Fibroblast of lung (primary cell): ENCODE results near the gene CCDC157. TPM values are rescaled to one million over a fixed set of nuclear protein-coding genes. Genes with fewer than 3 reads are reported as not detected.

Source experiments
- DNase-seq, 2 donors: peaks; one replicate each; pipeline versions ENCODE4 v3.0.0 to v3.0.0-alpha.2; 2010; ENCODE audit warnings: low read depth in 2 of 2
- H2AFZ ChIP-seq: 2 replicates; pipeline ENCODE4 v1.5.1; 2012; ENCODE audit warnings: low read length, control low read depth, inconsistent platforms
- H3K27ac ChIP-seq: 2 replicates; pipeline ENCODE4 v1.5.1; 2011; ENCODE audit warnings: low read length, control low read depth; ENCODE audit not compliant: insufficient read depth
- H3K27me3 ChIP-seq: 2 replicates; pipeline ENCODE4 v1.5.1; 2011; ENCODE audit warnings: mild to moderate bottlenecking, low read length; ENCODE audit not compliant: control insufficient read depth, insufficient read depth
- H3K36me3 ChIP-seq: 2 replicates; pipeline ENCODE4 v1.5.1; 2011; ENCODE audit warnings: low read length; ENCODE audit not compliant: control insufficient read depth, insufficient read depth
- H3K4me1 ChIP-seq: 2 replicates; pipeline ENCODE4 v1.5.1; 2011; ENCODE audit warnings: low read length; ENCODE audit not compliant: control insufficient read depth, insufficient read depth; ENCODE audit errors: extremely low read depth
- H3K4me2 ChIP-seq: 2 replicates; pipeline ENCODE4 v1.5.1; 2011; ENCODE audit warnings: low read length, control low read depth; ENCODE audit not compliant: insufficient read depth; ENCODE audit errors: extremely low read depth
- H3K4me3 ChIP-seq, 4 experiments: fragments of 200-600 bp in 1 of 4; sonication (generic) in 1 of 4; replicated peaks in 1 of 4; 2 replicates each; pipeline ENCODE4 v1.5.1; 2011 to 2016; ENCODE audit warnings: low read length in 4 of 4, low read depth in 3 of 4, mild to moderate bottlenecking in 3 of 4, control low read depth in 2 of 4, inconsistent platforms in 1 of 4, mixed read lengths in 1 of 4; ENCODE audit not compliant: insufficient read depth in 1 of 4; ENCODE audit errors: control extremely low read depth in 1 of 4
- H3K79me2 ChIP-seq: 2 replicates; pipeline ENCODE4 v1.5.1; 2012; ENCODE audit warnings: mild to moderate bottlenecking, low read length, inconsistent platforms; ENCODE audit not compliant: control insufficient read depth, insufficient read depth
- H3K9ac ChIP-seq: 2 replicates; pipeline ENCODE4 v1.5.1; 2011; ENCODE audit warnings: mild to moderate bottlenecking, low read length, control low read depth; ENCODE audit not compliant: insufficient read depth
- H3K9me3 ChIP-seq: 2 replicates; pipeline ENCODE4 v1.5.1; 2012; ENCODE audit warnings: low read depth, low read length; ENCODE audit not compliant: control insufficient read depth, insufficient read depth
- H4K20me1 ChIP-seq: 2 replicates; pipeline ENCODE4 v1.5.1; 2011; ENCODE audit warnings: low read length; ENCODE audit not compliant: control insufficient read depth, insufficient read depth; ENCODE audit errors: extremely low read depth
- CTCF ChIP-seq, 2 donors: IDR thresholded peaks in 1 of 2; conservative IDR thresholded peaks in 1 of 2; 1 replicate in 1 of 2; 2 replicates in 1 of 2; pipeline ENCODE4 v1.5.1; 2011 to 2012; ENCODE audit warnings: low read length in 2 of 2, control low read depth in 1 of 2, inconsistent platforms in 1 of 2, low read depth in 1 of 2, mild to moderate bottlenecking in 1 of 2
- EZH2 ChIP-seq: IDR thresholded peaks from 2 replicates; pipeline ENCODE4 v1.5.1; 2012; ENCODE audit warnings: low read length, control low read depth, mild to moderate bottlenecking; ENCODE audit errors: missing control alignments
- polyA plus RNA-seq, 2 donors: library from polyadenylated mRNA; depleted of rRNA in 1 of 2; stranded (reverse) in 1 of 2; unstranded in 1 of 2; fragments of >200 nt; gene quantifications; 2 replicates each; pipeline ENCODE4 v1.2.1, GENCODE V29; 2011 to 2012; ENCODE audit warnings: missing spikeins in 1 of 2
- total RNA-seq: library from RNA; depleted of rRNA; stranded (reverse); fragments of >200 nt; gene quantifications from 2 replicates; pipeline ENCODE4 v1.2.1, GENCODE V29; 2014

CCDC157 gene
- total and polyA plus RNA-seq, 2 donors (not counting 1 experiment from before 2014, with no cell fraction given) = 0.77 to 1.5 TPM

- DNase-seq = peak; percentile 54 to 71
These were observed 30.4 kb downstream of the CCDC157 start, which contains the start of gene RNF215 for GRCh38 chr22:30386960-30387827. Gene RNF215 (minus strand): TSS chr22:30387411. CDS start chr22:30387313, 98 bp downstream.

GRCh38 chr22:30390974-30391691 is 34.3 kb downstream of the CCDC157 start:
- Histone ChIP-seq H3K36me3 (no peaks in the 10 kb centered on the region), H4K20me1 (no peaks in the 10 kb centered on the region), H3K9me3 (no peaks in the 10 kb centered on the region), H3K79me2 (no peaks in the 10 kb centered on the region), H3K27ac (no peak overlapping the region), H3K4me1 (peaks cover 3% of the 10 kb centered on the region), H3K9ac (no peak overlapping the region), H3K4me2 (no peak overlapping the region), H2AFZ (no peak overlapping the region), H3K27me3 (no peaks in the 10 kb centered on the region), H3K4me3 (no peak overlapping the region)
- no peak for TF ChIP-seq EZH2
- TF ChIP-seq CTCF (conservative IDR thresholded peaks at IDR 0.05 in 1 of 2, IDR thresholded peaks at IDR 0.05 in 1 of 2; ENCODE audit: low read depth in 1 of 2, low read length in 2 of 2) = peak; percentile 63 to 67
- DNase-seq = peak; percentile 70 to 72

More at GRCh38 chr22:30386960-30387827, 30.4 kb downstream of the CCDC157 start, which contains the start of gene RNF215:
- peak within 1 kb of the TSS; percentile 83 for H3K4me2 ChIP-seq
- no peaks in the 10 kb centered on the region for H3K79me2 ChIP-seq
- no peaks in the 10 kb centered on the region for H4K20me1 ChIP-seq
- H2AFZ ChIP-seq = peak within 1 kb of the TSS; percentile 85
- peak within 1 kb of the TSS; percentile 59 to 68 (median 64) for H3K4me3 ChIP-seq
- no peaks in the 10 kb centered on the region for H3K9me3 ChIP-seq
- no peaks in the 10 kb centered on the region for H3K27me3 ChIP-seq
- peak; percentile 51 to 58 for TF ChIP-seq CTCF (conservative IDR thresholded peaks at IDR 0.05 in 1 of 2, IDR thresholded peaks at IDR 0.05 in 1 of 2; ENCODE audit: low read depth in 1 of 2, low read length in 2 of 2)
- TF ChIP-seq EZH2 = no peak
- H3K36me3 ChIP-seq = peaks cover 4% of the 10 kb centered on the region
- peaks cover 3% of the 10 kb centered on the region for H3K4me1 ChIP-seq
- peak within 1 kb of the TSS; percentile 38 for H3K27ac ChIP-seq
- H3K9ac ChIP-seq = peak within 1 kb of the TSS; percentile 69
